AG10803 (cell line): ENCODE results near the gene INHA.

ENCODE experiments used
- DNase-seq: peaks from one replicate; pipeline ENCODE4 v3.0.0; 2010; ENCODE audit warnings: low read depth
- H3K4me3 ChIP-seq: 2 replicates; pipeline ENCODE4 v1.5.1; 2011; ENCODE audit warnings: mild to moderate bottlenecking, low read length, control low read depth
- CTCF ChIP-seq: conservative IDR thresholded peaks from 2 replicates; pipeline ENCODE4 v1.5.1; 2011; ENCODE audit warnings: mild to moderate bottlenecking, low read length, control low read depth, inconsistent platforms

Gene INHA

GRCh38 chr2:219559156-219559915 is 12.8 kb upstream of the INHA start:
- H3K4me3 ChIP-seq = no peak overlapping the region
- DNase-seq = peak; percentile 31

DNA sequence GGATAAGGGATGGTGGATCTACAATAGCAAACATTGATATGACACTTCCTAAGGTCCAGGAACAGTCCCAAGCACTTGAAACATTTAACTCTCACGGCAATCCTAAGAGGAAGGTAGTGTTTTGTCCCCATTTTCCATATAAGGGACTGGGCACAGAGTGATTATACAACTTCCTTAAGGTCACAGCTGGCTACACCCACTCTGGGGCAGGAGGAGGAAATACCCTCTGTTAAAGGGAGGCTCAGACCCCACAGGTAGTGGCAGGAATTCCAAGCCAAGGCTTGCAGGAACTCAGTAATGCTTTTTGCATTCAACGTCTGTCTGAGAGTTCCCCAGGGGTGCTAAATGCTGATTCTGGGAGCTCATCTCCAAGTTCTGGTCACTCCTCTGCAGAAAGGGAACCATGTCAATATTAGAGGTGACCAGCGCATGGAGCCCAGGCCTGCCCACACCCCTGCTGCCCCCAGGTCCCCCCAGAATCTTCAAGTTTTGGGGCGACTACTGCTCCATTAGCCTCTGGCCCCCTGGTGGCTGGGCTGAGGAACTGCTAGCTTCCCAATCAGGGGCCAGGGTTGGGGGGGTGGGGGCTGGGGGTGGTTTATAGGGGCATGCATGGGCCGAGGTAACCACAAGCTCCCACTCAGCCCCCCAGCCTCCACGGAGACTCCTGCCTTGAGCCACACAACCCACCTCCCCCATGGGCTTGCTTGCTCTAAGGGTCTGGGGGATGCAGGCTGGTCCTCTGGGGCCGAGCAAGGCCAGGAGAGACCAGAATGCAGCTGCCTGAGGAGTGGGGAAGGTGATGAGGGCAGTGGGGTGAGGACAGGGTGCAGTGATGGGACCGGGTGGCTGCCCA is 11.8 kb upstream of the INHA start:
- TF ChIP-seq CTCF = peak; percentile 64
- DNase-seq = no peak
- H3K4me3 ChIP-seq = no peak overlapping the region

More at GRCh38 chr2:219559156-219559915, 12.8 kb upstream of the INHA start:
- TF ChIP-seq CTCF = no peak

DNA sequence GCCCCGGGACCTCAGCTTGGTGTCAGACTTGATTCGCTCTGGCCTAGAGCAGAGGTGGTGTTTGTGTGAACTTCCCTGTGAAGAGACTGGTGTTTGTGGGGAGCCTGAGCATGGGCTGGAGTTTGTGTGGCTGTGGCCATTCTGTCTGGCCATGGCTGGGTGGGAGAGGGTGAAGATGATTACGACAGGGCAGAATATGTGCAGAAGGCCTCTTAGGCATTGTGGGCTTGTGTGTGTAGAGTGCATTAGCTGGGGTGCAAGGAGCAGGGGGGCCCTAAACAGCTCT is 11.3 kb upstream of the INHA start:
- no peak for TF ChIP-seq CTCF
- H3K4me3 ChIP-seq = no peak overlapping the region
- no peak for DNase-seq

- H3K4me3 ChIP-seq = no peak overlapping the region
- TF ChIP-seq CTCF = no peak
- no peak for DNase-seq
These were observed 10.7 kb upstream of the INHA start for GRCh38 chr2:219561179-219562048.

DNA sequence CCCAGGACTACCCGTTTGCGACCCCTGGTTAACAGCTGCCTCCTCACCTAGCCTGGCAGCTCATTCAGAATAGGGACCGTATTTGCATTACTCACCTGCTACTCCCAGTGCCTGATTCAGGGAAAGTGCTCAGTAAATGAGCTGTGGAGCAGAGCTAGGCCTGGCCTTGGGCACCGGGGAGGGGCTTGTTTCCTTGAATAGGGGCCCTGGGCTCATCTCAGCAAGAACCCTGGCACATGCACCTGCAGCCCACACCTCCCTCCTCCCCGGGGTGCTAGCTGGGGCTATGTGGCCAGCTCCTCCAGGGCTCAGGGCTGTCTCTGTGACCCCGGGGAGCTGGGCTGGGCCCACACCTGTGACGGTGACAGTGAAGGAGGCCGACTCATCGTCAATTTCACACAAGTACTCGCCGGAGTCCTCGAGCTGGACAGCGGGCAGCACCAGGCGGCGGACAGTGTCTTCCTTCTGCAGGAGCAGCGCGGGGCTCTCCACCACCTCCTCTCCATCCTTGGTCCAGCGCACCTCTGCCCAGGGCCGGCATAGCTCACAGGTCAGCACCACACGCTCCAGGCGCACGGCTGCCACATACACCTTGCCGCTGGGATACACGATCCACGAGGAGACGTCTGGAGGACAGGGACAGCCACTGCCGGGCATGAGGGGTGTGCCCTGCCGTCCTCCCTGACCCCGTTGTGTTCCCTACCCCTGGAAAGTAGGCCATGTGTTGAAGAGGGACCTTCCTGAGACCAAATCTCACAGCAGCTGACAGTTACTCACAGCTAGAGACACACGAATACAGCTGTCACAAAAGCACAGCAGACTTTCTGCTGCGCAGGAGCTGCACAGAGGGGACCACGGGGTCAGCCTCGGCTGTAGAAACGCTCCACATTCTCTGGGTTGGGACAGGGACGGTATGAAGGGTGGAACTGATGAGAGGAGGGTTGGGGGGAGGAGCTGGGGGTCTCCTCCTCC is 9.8 kb upstream of the INHA start:
- DNase-seq = no peak
- TF ChIP-seq CTCF = no peak
- no peak overlapping the region for H3K4me3 ChIP-seq

DNA sequence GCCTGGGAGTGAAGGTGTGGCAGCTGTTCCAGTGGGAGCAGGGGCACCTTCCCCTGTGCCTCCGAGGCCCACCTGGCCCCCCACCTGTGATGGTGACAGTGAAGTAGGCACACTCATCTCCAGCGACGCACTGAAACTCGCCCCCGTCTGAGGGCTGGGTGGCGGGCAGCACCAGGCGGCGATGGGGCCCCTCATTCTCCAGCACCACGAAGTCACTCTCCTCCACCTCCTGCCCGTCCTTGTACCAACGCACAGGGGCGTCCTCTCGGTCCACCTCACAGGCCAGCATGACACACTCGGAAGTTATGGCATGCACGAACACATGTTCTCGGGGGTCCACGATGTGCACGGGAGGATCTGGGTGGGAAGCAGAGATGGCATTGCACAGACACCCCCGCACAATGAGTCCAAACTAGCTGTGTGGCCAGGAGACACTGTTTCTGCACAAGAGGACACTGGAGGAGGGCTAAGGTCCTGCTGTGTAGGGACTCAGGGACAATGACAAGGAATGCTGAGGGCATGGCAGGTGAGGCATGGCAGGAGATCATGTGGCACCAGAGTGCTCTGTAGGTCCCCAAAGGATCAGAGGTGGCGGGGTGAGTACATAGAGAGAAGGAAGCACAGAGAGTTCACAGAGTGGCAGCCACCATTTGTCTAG is 8.7 kb upstream of the INHA start:
- no peak overlapping the region for H3K4me3 ChIP-seq
- TF ChIP-seq CTCF = no peak
- DNase-seq = no peak
